ENCODE measurements around the gene SLC17A8.
"Not testable (repeated sequence)": the region's sequence is repeated elsewhere in the genome, so short reads cannot be mapped to it uniquely, and the experiment has no call there.

SLC17A8 gene

DNA sequence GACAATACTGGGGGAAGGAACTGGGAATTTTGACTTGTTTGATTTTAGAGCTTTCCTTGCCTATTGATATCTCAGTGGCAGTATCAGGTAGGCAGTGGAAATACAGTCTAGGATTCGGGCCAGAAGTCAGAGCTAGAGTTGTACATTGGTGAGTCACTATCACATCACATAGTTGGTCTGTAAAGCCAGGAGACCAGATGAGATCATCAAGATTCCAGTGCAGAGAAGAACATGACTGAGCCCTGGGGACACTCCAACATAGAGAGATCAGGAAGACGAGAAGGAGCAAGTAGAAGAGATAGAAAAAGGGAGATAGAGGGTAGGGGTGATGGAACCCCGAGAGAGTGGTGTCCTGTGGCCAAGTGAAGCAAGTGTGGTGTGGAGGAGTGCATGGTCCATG lies 70.2 kb downstream of the SLC17A8 start:
- no peak for DNase-seq (ENCODE audit: low read depth)

DNA sequence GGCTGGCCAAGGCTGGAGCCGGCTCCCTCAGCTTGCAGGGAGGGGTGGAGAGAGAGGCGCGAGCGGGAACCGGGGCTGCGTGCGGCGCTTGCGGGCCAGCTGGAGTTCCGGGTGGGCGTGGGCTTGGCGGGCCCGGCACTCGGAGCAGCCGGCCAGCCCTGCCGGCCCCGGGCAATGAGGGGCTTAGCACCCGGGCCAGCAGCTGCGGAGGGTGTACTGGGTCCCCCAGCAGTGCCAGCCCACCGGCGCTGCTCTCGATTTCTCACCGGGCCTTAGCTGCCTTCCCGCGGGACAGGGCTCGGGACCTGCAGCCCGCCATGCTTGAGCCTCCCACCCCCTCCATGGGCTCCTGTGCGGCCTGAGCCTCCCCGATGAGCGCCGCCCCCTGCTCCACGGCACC lies 73.4 kb downstream of the SLC17A8 start:
- not testable (repeated sequence) for DNase-seq (ENCODE audit: low read depth)

DNA sequence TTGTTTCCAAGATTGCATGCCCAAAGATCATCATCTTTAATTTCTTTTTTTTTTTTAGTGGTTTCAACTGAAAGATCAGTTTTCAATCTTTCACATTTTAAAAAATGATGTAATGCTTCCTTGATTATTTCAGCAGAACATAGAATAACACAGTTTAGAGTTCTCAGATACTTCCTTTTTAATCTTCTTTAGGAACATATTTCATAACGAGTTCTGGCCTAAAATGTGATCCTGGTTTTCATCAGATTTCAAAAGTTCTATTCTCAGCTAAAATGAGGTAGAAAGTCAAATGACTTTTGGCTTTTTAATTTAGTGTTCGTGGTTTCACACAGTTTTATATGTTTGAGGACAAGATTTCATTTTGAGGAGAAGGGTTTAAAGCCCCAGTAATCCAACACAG lies 76.8 kb downstream of the SLC17A8 start:
- no peak for DNase-seq (ENCODE audit: low read depth)

DNA sequence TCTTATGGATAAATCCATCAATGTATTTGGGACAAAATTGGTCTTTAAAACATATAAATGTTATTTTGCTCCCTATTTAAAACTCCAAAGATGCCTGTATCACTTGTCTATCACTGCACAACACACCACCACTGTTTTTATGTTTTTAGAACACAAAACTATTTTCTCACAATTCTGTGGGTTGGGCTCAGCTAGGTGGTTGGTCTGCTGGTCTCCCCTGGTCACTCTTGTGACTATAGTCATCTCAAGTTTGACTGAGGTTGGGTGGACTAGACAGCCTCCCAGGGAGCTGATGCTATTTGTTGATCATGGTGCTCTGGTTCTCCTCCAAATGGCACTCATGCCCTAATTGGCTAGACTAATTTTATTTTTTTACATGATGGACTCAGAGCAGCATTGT lies 77.3 kb downstream of the SLC17A8 start:
- no peak for DNase-seq (ENCODE audit: low read depth)

DNA sequence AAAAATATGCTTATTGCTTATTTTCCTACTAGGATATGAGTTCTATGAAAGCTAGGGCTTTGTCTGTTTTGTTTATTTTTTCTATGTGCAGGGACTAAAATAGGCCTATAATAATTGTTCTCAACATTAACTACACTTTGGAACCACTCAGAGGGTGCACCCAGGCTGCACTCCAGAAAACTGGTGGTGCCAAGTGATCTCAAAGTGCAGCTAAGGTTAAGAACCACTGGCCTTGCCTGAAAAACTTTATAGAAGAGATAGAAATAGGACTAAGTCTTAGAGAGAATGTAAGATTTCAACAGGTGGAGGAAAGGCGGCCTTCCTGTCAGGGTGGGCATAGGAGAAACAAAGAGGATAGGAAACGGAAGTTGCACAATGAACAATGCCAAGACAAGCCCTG lies 79.1 kb downstream of the SLC17A8 start:
- DNase-seq (ENCODE audit: low read depth): no peak

DNA sequence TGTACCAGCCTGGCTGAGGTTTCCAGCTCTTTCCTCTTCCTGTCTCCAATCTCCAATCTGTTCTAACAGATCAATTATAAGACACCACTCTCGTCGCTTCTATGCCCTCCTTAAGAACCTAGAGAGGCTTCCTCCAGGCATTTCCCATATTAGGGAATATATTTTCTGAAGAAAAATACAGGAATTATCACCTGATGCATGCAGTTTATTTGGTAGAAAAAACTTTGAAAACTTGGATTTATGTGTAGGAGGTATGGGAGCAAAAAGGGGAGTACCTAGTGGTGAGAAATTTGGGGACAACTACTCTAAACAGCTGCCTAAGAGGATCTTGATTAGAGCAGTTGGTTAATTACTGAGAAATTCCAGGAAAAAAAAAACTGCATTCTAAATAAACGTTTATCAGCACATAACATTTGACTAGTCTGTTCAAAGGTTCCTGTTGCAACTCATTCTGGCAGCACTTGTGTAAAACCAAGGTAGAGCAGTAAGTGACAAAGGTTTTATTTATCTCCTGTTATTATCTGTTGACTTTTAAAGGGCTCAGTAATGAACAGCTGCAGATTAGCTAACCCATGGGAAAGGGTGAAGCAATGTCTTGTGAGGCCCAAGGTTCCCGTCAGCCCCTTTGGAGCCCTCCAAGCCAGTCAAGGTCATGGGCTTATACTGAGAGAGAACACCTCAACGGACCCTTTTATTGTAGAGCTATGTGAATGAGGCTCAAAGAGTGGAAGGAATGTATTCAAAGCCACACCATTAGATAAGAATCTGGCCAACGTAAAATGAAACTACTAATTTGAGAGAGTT lies 80.4 kb downstream of the SLC17A8 start:
- no peak for DNase-seq (ENCODE audit: low read depth)

DNA sequence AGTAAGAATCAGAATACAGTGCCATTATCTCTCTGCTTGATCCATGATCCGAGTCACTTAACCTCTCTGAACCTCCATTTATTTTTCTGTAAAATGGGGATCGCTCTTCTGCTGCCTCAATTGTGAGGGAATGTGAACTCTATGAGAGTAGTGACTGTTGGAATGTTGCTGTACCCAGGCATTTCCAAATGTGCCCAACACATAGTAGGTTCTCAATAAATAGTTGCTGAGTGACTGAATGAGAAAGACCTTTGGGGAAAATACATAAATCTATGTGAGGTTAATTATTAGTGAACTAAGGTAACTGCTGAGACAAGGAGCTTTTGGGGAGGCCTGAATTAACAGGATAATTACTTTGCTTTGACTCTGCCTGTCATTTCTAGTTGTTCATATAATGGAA lies 82.9 kb downstream of the SLC17A8 start:
- no peak for DNase-seq (ENCODE audit: low read depth)

DNA sequence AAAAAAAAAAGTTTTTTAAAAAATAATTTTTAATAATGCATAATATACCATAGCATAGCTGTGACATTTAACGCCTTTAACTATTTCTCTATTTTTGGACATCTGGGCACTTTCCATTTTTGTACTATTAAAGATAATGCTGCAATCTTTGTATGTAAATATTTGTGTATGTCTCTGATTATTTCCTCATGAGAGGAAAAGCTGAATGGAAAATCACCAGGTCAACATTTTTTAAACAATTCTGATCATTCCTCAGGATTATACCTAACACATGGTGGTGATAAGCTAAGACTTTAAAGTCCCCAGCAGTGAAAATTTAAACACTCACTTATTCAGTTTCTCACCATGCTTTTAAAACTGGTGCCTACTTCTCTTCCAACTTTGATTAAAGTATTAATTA lies 85.5 kb downstream of the SLC17A8 start:
- no peak for DNase-seq (ENCODE audit: low read depth)

DNA sequence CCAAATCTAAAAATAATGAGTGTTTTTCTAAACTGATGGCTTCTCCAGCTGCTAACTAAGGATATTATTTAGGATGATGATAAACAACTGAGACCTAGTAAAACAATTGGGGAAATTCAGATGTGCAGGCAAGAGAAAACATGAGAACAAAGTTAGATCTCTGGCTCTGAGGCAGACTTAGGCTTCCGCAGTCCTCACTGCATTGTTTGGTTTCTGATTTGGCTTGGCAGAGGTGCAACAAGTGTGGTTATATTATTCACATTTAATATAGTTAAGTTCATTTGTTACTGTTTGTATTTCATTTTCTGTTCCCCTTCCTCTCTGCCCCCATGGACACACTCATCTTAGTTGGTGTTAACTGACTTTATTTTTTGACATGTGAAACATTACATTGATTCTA lies 86.6 kb downstream of the SLC17A8 start:
- DNase-seq (ENCODE audit: low read depth): no peak

DNA sequence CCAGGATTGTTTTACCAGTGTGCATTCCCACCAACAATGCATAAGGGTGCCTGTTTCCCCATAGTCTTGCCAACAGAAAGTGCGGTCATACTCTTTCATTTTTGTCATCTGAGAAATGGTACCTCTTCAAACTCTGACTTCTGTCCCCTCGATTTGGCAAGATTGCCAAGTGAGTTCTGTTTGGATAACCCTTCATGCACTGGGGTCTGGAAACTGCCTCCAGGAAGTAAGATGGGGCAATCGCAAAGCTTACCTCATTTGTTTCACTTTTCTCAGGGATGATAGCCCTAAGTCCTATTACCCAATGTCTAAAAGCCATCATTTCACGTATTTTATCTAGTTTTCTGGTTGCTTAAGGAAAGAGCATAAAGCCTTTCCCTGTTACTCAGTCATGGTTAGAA lies 88.2 kb downstream of the SLC17A8 start:
- no peak for DNase-seq (ENCODE audit: low read depth)

DNA sequence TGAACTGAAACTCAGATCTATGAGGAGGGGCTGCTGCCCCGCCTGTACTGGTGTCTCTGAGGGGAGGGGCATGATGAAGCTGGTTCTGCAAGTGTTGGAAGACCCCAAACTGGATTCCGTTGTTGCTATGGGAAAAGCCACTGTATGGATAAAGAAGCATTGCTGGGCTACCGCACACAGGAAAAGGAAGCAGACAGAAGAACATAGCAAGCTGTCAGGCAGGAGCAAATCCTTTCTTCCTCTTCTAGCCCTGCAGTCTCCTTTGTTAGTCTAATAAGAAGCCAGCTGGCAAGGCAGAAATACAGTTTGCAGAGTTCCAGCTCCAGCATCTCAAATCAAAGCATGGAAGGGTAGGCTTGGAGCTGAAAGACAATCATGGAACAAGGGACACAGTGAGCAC lies 90.5 kb downstream of the SLC17A8 start:
- no peak for DNase-seq (ENCODE audit: low read depth)

DNA sequence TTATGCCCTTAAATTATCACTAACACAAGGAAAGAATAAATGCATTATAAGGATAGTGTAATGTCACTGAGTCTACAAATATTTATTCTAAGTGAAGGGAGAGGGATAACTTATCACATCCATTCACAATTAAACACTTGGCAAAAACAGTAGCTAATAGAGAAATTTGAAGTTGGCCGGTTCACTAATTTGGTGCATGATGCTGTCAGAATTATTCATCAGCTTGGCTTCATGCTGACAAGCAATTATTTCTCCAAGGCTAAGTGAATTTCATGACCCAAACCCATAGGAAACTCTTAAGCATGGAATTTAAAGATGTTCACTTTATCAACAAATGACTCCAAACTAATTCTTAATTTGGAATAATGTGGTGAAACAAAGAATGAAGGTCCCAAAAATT lies 91.8 kb downstream of the SLC17A8 start:
- DNase-seq (ENCODE audit: low read depth): no peak

DNA sequence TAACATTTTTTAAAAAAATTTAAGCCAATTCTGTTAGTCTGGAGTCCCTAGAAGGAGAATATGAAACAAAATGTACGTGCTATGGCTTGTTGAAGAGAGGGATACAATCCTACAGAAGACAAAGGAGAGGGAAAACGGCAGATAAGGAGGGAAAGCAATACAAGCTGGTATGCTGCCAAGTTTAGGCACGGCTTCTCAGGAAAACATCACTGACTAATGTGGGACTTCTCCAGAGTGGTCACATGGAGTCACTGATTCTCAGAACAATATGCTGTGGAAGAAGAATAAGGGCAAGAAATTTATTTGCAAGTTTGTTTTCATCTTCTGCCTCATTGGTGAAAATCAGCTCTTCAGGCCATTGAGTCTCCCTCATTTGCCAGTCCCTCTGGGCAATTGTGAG lies 93.9 kb downstream of the SLC17A8 start:
- no peak for DNase-seq (ENCODE audit: low read depth)

DNA sequence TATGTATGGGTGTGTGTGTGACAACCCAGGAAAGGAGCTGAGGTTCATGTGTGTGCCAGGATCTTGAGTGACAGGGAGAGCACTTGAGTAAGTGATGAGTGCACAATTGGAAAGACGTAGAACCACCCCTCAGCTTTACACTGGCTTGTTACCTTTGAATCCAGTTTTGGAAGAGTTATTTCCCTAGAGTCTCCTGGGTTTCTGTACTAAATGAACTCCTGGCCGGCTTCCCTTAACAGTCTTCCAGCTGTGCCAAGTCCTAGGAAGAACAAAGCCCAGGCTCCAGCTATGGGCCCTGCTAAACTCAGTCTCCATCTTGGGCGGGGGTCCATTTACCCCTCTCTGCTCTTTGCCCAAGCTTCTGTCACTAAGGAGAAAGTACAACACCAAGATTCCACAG lies 97.1 kb downstream of the SLC17A8 start:
- DNase-seq (ENCODE audit: low read depth): no peak

DNA sequence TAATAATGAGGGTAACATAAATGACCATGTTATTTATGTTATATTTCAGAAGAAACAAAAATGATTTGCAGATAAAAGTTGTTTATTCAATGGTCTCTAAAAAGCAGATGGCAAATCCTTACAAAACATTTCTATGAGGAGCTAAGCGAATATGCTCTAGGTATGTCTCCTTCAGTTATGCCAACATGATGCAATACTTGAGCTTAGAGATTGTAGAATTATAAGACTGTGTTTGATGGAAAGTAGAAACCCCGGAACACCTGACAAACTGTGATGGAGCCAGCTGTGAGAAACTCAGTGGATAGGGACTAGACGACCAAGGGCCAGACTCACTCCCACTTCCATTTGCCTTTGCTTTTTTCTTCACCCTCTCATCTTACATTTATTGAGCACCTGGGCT lies 99.0 kb downstream of the SLC17A8 start:
- DNase-seq (ENCODE audit: low read depth): no peak

DNA sequence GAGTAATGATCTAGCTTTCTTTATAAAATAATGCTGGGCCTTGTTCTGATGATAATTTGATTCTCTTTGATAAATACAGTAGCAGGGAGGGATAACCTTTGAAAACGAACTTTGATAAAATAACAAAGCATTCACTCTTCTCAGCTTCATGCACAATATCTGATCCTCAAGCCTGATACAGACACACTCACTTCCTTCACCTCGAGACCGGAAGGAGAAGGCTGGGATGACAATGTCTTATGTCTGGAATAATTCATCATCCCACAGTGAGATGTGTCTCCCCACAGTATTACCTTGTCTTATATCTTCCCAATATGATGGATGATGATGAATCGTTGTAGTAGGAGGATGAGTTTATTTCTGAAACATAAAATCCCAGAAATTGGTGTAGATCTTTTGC lies 101.3 kb downstream of the SLC17A8 start:
- no peak for DNase-seq (ENCODE audit: low read depth)

DNA sequence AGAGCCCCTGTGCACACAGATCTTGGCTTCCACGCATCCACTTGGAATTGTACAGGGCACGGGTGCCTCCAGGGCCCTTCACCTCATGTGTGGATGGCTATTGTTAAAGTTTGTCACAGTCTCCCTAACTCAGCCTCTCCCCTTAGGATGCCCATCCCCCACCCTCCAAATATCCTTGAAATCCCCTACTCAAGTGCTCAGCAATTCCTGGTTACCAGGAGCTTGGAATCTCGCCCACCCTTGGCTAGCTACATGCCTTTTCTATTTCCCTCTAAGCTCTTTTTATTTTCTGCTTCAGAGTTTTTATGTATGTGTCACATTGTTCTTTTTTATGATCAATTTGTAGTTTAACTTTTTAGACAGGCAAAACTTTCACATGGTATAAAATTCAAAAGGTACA lies 103.8 kb downstream of the SLC17A8 start:
- DNase-seq (ENCODE audit: low read depth): no peak

DNA sequence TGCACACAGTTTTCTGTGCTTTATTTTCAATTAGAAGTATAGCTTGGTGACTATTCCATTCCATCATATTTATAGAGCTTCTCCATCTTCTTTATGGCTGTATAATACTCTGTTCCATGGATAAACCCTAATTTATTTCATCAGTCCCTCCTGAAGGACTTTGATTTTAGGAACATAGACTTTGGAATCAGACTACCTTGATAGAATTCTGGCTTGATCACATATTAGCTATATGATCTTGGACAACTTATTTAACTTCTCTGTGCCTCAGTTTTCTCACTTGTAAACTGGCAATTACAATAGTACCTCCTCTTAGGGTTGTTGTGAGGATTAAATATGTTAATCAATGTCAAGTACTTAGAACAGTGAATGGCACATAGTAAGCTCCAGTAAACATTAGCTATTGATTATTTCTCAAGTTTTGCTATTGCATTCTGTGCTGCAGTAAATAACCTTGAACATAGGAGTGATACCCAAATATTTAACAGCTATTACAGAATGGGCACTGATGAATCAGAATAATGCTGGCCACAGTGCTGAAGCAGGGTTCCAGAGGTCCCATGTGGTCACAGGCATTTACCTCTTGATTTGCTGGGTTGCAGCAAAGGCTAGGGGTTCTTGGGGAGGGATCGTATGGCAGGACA lies 104.6 kb downstream of the SLC17A8 start:
- no peak for DNase-seq (ENCODE audit: low read depth)

DNA sequence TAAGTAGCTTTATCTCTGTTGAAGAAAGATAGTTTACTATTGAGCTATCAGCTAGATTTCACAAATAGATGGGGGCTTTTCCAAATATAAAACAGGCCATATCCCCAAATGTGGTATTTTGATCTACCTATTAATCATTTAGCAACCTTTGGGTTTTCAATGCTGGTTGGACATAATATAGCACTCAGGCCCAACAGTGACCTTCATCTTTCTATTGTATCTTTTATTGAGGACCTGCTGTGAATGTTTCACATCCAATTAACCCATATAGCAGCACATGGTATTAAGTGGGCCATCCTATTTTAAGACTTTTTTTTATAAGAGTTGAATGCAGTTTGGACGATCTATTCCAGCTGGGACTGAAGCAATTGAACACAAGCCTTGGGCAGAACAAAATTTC lies 106.8 kb downstream of the SLC17A8 start:
- no peak for DNase-seq (ENCODE audit: low read depth)

DNA sequence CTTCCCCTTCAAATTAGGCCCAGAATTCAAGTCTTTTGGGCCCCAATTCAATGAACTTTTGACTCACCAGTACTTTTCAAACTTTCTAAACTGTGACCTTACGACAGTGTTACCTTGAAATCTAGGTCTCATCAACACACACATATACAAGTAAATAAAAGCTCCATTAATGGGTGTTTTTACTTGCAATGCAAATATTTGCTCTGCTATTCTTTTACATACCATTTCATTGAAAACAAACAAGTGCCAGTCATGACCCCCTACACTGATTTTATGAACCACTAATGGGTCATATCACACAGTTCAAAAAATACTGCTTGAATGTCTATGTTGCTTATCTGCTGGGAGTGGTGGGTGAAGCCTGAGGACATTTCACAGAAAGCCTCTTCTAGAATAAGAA lies 107.7 kb downstream of the SLC17A8 start:
- no peak for DNase-seq (ENCODE audit: low read depth)

DNA sequence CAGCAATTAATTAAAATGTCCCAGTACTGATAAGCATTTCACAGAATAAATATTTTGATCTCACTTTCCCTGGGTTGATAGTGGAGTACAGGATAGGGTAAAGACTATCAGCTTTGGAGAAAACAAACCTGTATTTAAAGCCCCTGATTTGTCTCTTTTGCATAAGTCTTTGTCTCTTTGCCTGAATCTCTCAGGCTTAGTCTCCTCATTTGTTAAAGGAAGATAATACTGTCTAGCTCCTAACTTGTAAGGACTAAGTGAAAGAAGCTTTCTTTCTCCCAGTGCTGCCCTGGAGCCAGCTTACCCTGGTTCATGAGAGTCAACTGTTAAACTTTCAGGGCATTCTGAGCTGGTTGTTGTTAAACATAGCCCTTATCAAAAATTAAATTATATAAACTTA lies 111.3 kb downstream of the SLC17A8 start:
- no peak for DNase-seq (ENCODE audit: low read depth)
